Activated T-helper 1 cell treated with anti-CD3 and anti-CD28 coated beads, Interleukin-12 subunit alpha, Interleukin-12 subunit beta, Interleukin-2, Interleukin-4 antibody, amounts not matched to agents 30 ng/mL and 10 ng/mL and 1 ng/mL, durations not matched to agents 14 hours and 24 hours and 36 hours (primary cell): ENCODE measurements around the gene REX1BD. TPM values are rescaled to one million over a fixed set of nuclear protein-coding genes. Genes with fewer than 3 reads are reported as not detected.
"Not testable (repeated sequence)": the region's sequence is repeated elsewhere in the genome, so short reads cannot be mapped to it uniquely, and the experiment has no call there.

Source experiments
- DNase-seq: peaks from one replicate; pipeline ENCODE4 v3.0.0; 2021; ENCODE audit warnings: low spot score
- H3K27ac Mint-ChIP-seq: one replicate; pipeline ENCODE4 v1.8.0; 2021; ENCODE audit warnings: mild to moderate bottlenecking, mixed read lengths
- H3K27me3 Mint-ChIP-seq: one replicate; pipeline ENCODE4 v1.8.0; 2022; ENCODE audit warnings: mild to moderate bottlenecking, moderate library complexity, mixed read lengths; ENCODE audit not compliant: insufficient read depth
- H3K36me3 Mint-ChIP-seq: one replicate; pipeline ENCODE4 v1.8.0; 2021; ENCODE audit warnings: low read depth, mixed read lengths
- H3K4me1 Mint-ChIP-seq: one replicate; pipeline ENCODE4 v1.8.0; 2021; ENCODE audit warnings: low read depth, mixed read lengths
- H3K4me3 Mint-ChIP-seq: one replicate; pipeline ENCODE4 v1.8.0; 2021; ENCODE audit warnings: mild to moderate bottlenecking, moderate library complexity, mixed read lengths
- H3K9me3 Mint-ChIP-seq: one replicate; pipeline ENCODE4 v1.8.0; 2021; ENCODE audit warnings: mixed read lengths
- intact Hi-C: fragments of 100-400 bp; cut with micrococcal nuclease; formaldehyde crosslinking; loops from one replicate; pipeline ENCODE4 v1.15.1; 2024
- total RNA-seq: library from RNA; stranded (reverse); gene quantifications from 2 replicates; pipeline ENCODE4 v1.2.3, GENCODE V29; 2022

The REX1BD gene
- total RNA-seq, 1 donor from 2014 or later = 134 TPM

GRCh38 chr19:18587962-18588610 lies 512 bp upstream of the REX1BD start:
- Mint-ChIP-seq H3K9me3 (no peaks in the 10 kb centered on the region), H3K36me3 (peaks cover 18% of the 10 kb centered on the region), H3K4me1 (peaks cover 43% of the 10 kb centered on the region), H3K27me3 (no peaks in the 10 kb centered on the region), H3K4me3 (peak overlapping the region; percentile 90), H3K27ac (peak overlapping the region; percentile 90)
- DNase-seq = no peak
- intact Hi-C loops = loop anchor here (1.0 to 5.0 kb wide), 7 partner anchors 17 to 331 kb away; partner anchors contain the start of genes COPE, CRTC1, DDX49 and ELL

- H3K36me3 Mint-ChIP-seq = peaks cover 18% of the 10 kb centered on the region
- no peaks in the 10 kb centered on the region for H3K9me3 Mint-ChIP-seq
- H3K4me1 Mint-ChIP-seq = peaks cover 39% of the 10 kb centered on the region
- H3K4me3 Mint-ChIP-seq = peak overlapping the region; percentile 90
- H3K27me3 Mint-ChIP-seq = peaks cover under 1% of the 10 kb centered on the region
- intact Hi-C loops = loop anchor here (1.0 to 5.0 kb wide), 6 partner anchors 45 to 258 kb away; partner anchors contain the start of genes CRTC1 and UPF1
- peak; percentile 67 for DNase-seq
- peak overlapping the region; percentile 91 for H3K27ac Mint-ChIP-seq
These were observed 1.0 kb downstream of the REX1BD start for GRCh38 chr19:18589380-18590272.

- Mint-ChIP-seq H3K4me1 (peaks cover 35% of the 10 kb centered on the region), H3K27me3 (peaks cover 5% of the 10 kb centered on the region), H3K27ac (peak overlapping the region; percentile 91), H3K4me3 (peak overlapping the region; percentile 90), H3K36me3 (peaks cover 16% of the 10 kb centered on the region), H3K9me3 (no peaks in the 10 kb centered on the region)
- no peak for DNase-seq
- intact Hi-C loops = loop anchor here (5.0 kb wide), 1 partner anchor 257 kb away; no protein-coding TSS in a partner anchor
These were observed 2.0 kb downstream of the REX1BD start for GRCh38 chr19:18590273-18591272.

- H3K4me1 Mint-ChIP-seq = peaks cover 22% of the 10 kb centered on the region
- intact Hi-C loops = loop anchor here (5.0 kb wide), 1 partner anchor 255 kb away; no protein-coding TSS in a partner anchor
- peaks cover 12% of the 10 kb centered on the region for H3K27me3 Mint-ChIP-seq
- H3K4me3 Mint-ChIP-seq = peak overlapping the region; percentile 30
- no peak for DNase-seq
- H3K36me3 Mint-ChIP-seq = peaks cover 16% of the 10 kb centered on the region
- no peak overlapping the region for H3K27ac Mint-ChIP-seq
- no peaks in the 10 kb centered on the region for H3K9me3 Mint-ChIP-seq
These were observed 3.3 kb downstream of the REX1BD start for GRCh38 chr19:18591735-18592385.

- peaks cover 12% of the 10 kb centered on the region for H3K27me3 Mint-ChIP-seq
- not testable (repeated sequence) for H3K9me3 Mint-ChIP-seq, DNase-seq, H3K4me3 Mint-ChIP-seq, H3K27ac Mint-ChIP-seq
- H3K4me1 Mint-ChIP-seq = peaks cover 19% of the 10 kb centered on the region
- H3K36me3 Mint-ChIP-seq = peaks cover 16% of the 10 kb centered on the region
- intact Hi-C loops = loop anchor here (5.0 kb wide), 1 partner anchor 255 kb away; no protein-coding TSS in a partner anchor
These were observed 4.1 kb downstream of the REX1BD start for GRCh38 chr19:18592732-18593131.

- H3K36me3 Mint-ChIP-seq = peaks cover 16% of the 10 kb centered on the region
These were observed 4.9 kb downstream of the REX1BD start for GRCh38 chr19:18593367-18594095.

GRCh38 chr19:18594096-18594823 lies 5.7 kb downstream of the REX1BD start:
- H3K27ac Mint-ChIP-seq = no peak overlapping the region
- H3K36me3 Mint-ChIP-seq = peaks cover 16% of the 10 kb centered on the region
- peak; percentile 62 for DNase-seq
- H3K4me1 Mint-ChIP-seq = peaks cover 11% of the 10 kb centered on the region
- intact Hi-C loops = loop anchor here (5.0 kb wide), 1 partner anchor 253 kb away; no protein-coding TSS in a partner anchor
- H3K9me3 Mint-ChIP-seq = no peaks in the 10 kb centered on the region
- H3K27me3 Mint-ChIP-seq = peaks cover 13% of the 10 kb centered on the region
- H3K4me3 Mint-ChIP-seq = peak overlapping the region; percentile 66

More at GRCh38 chr19:18593367-18594095, 4.9 kb downstream of the REX1BD start:
- Mint-ChIP-seq H3K27ac (peak overlapping the region; percentile 44), H3K27me3 (peaks cover 12% of the 10 kb centered on the region), H3K9me3 (no peaks in the 10 kb centered on the region), H3K4me1 (peaks cover 11% of the 10 kb centered on the region), H3K4me3 (peak overlapping the region; percentile 30)
- no peak for DNase-seq
- intact Hi-C loops = loop anchor here (5.0 kb wide), 1 partner anchor 254 kb away; no protein-coding TSS in a partner anchor

GRCh38 chr19:18594824-18595373 lies 6.3 kb downstream of the REX1BD start:
- no peak for DNase-seq
- Mint-ChIP-seq H3K27ac (no peak overlapping the region), H3K27me3 (peaks cover 15% of the 10 kb centered on the region), H3K36me3 (peaks cover 14% of the 10 kb centered on the region), H3K4me3 (peak overlapping the region; percentile 66), H3K4me1 (peaks cover 7% of the 10 kb centered on the region), H3K9me3 (no peaks in the 10 kb centered on the region)
- intact Hi-C loops = loop anchor here (5.0 kb wide), 1 partner anchor 252 kb away; no protein-coding TSS in a partner anchor

GRCh38 chr19:18595475-18595874 lies 6.9 kb downstream of the REX1BD start:
- no peak for DNase-seq
- Mint-ChIP-seq H3K36me3 (peaks cover 11% of the 10 kb centered on the region), H3K27ac (no peak overlapping the region), H3K4me3 (no peak overlapping the region), H3K4me1 (peaks cover 4% of the 10 kb centered on the region), H3K27me3 (peaks cover 15% of the 10 kb centered on the region), H3K9me3 (no peaks in the 10 kb centered on the region)
- intact Hi-C loops = no loop called here

GRCh38 chr19:18596752-18597157 lies 8.2 kb downstream of the REX1BD start:
- no peak overlapping the region for H3K4me3 Mint-ChIP-seq
- H3K9me3 Mint-ChIP-seq = no peaks in the 10 kb centered on the region
- no peak for DNase-seq
- H3K36me3 Mint-ChIP-seq = peaks cover 3% of the 10 kb centered on the region
- peaks cover 4% of the 10 kb centered on the region for H3K4me1 Mint-ChIP-seq
- intact Hi-C loops = no loop called here
- H3K27me3 Mint-ChIP-seq = peaks cover 20% of the 10 kb centered on the region
- H3K27ac Mint-ChIP-seq = no peak overlapping the region
